Inferior parietal cortex (tissue), 1 donor: ENCODE data around the gene BCL2A1.
"Not testable (repeated sequence)": the region's sequence is repeated elsewhere in the genome, so short reads cannot be mapped to it uniquely, and the experiment has no call there.

Experiments
- DNase-seq: peaks from one replicate; pipeline ENCODE4 v3.0.0-alpha.2; 2016; ENCODE audit errors: extremely low spot score

BCL2A1 gene

GRCh38 chr15:79923515-79924169 is 47.4 kb downstream of the BCL2A1 start:
- DNase-seq: peak; percentile 79

DNA sequence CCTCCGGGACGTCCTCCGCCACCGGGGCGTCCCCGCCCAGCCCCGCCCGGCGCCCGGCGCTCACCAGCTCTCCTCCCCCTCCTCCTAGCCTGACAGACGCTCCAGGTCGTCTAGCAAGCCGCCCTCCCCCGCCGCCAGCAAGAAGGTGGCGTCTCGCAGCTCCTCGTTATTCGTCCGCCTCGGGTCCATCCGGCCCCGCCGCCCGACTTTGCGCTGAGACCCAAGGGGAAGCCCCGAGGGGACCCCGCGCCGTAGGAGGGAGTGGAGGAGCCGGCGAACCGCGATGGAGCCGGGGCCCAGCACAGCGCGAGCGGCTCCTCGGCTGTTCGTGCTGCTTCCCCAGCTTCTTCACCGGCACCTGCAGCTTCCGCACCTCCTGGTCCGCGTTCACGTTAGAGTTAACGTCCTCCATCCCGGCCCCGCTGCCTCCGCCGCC is 47.9 kb downstream of the BCL2A1 start:
- DNase-seq: no peak

- no peak for DNase-seq
Measured at GRCh38 chr15:79922512-79923078, 48.4 kb downstream of the BCL2A1 start.

DNA sequence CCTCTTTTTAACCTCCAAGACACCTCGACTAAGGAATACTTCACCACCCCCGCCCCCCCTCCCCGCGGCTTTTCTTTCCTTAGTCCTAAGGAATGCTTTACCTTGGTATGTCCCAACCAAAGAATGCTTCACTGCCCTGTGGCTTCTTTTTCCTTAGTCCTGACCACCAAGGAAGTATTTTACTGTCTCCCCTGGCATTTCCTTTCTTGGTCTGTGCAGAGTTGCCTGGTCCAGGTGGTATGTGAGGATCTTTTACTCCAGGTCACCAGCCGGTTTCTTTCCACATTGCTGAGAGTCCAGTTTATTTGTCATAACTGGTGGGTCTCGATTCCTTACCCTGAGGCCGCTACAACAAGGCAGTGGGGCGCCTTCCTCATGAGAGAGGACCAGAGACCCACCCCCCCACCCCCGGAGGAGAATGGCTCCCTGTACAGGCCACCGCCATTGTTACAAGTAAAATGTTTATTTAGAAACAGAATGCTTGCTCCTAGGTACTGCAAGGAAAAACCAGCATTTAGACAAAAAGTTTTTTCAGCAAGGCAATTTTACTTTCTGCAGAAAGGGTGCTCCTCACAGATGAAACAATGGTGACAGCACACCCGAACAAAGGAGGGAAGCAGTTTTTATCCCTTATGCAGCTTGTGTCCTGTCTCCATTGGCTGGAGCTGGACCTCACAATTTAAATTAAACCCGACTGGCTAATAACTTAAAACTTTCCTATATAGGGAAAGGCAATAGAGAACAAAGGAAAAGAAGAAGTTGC is 51.1 kb downstream of the BCL2A1 start:
- DNase-seq: no peak

DNA sequence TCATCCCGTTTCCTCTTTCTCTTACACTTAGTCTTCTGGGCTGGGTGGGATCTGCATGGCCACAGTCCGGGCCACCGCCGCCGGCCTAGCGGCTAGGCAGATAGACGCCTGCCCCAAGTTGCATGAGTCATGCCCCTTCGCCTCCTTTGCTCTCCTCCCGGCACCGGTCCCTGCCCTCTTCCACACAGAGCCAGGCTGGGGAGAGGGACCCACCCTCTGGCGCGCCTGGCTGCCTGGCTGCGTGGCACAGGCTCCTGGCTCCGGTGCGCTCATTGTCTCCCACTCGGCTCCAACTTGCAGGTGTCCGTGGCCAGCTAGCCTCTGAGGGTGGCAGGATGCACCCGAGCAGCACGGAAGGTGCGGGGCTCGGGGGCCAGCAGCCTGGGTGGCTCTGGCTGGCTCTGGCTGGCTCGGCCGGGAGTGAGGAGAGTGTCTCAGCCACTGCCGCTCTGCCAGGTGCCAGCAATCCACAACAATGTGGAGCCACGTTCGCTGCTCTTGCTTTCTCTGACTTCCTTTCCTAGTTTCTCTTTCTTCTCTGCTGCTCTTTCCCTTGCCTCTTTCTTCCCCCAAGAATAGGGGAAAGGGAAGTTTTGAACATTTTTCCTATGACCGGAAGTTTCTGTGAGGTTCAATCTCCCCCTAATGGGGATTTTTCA is 51.8 kb downstream of the BCL2A1 start:
- DNase-seq: no peak

- no peak for DNase-seq
Measured at GRCh38 chr15:79918278-79918677, 52.7 kb downstream of the BCL2A1 start.

DNA sequence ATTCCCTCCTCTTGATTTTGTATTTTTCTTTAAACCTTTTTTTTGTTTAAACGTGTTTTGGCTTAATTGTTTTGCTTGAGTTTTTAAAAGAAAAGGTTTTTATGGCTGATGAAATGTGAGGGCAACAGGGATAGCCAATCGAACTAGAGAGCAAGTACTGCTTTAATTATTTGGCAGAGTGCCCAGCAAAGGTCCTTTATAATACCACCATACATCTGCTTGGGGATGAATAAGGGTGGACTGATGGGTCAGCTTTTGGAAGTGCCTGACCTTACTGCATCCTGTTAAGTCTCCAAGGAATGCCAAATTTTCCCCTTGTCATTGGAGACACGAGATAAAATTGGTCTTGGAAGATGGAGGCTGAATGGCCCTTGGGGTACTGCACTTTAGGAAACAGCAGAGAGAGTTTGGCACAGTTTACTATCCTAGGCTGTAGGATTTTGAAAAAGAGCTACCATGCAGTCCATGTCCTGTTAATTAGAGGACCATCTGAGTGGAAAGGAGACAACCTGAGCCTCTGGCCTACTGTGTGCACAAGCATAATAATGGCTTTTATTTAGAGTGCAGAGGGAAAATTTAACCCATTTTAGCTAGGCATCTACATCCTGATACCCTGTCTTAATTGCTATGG is 54.4 kb downstream of the BCL2A1 start:
- DNase-seq: no peak

GRCh38 chr15:79915776-79916501 is 55.1 kb downstream of the BCL2A1 start:
- DNase-seq: not testable (repeated sequence)

- DNase-seq: no peak
Measured at GRCh38 chr15:79914728-79915127, 56.3 kb downstream of the BCL2A1 start.
